HG03108 (cell line): ENCODE data around the gene NDUFB6.
"Not testable (repeated sequence)": the region's sequence is repeated elsewhere in the genome, so short reads cannot be mapped to it uniquely, and the experiment has no call there.

Experiments
- ATAC-seq: cut with Tn5 transposase; IDR thresholded peaks from one replicate; pipeline ENCODE4 v1.9.1; 2021; ENCODE audit warnings: moderate library complexity; ENCODE audit not compliant: unreplicated experiment

The NDUFB6 gene

GRCh38 chr9:32572900-32573523 lies at the start of gene NDUFB6:
TSS of gene NDUFB6 (minus strand) at chr9:32573159. CDS start at chr9:32573060, 99 bp downstream.
- ATAC-seq: peak; percentile 82

GRCh38 chr9:32618261-32618660 lies 45.3 kb upstream of the NDUFB6 start:
- no peak for ATAC-seq

GRCh38 chr9:32606811-32607210 lies 33.9 kb upstream of the NDUFB6 start:
- no peak for ATAC-seq

- ATAC-seq: peak; percentile 69
Observed at GRCh38 chr9:32603914-32604852, 31.2 kb upstream of the NDUFB6 start.

GRCh38 chr9:32599021-32599420 lies 26.1 kb upstream of the NDUFB6 start:
- ATAC-seq: not testable (repeated sequence)

GRCh38 chr9:32596936-32597335 lies 24.0 kb upstream of the NDUFB6 start:
- ATAC-seq: no peak

- no peak for ATAC-seq
Observed at GRCh38 chr9:32596096-32596865, 23.3 kb upstream of the NDUFB6 start.

- no peak for ATAC-seq
Observed at GRCh38 chr9:32590898-32591297, 17.9 kb upstream of the NDUFB6 start.

GRCh38 chr9:32590476-32590875 lies 17.5 kb upstream of the NDUFB6 start:
- ATAC-seq: no peak

GRCh38 chr9:32589083-32589723 lies 16.2 kb upstream of the NDUFB6 start:
- ATAC-seq: no peak

GRCh38 chr9:32587901-32588300 lies 14.9 kb upstream of the NDUFB6 start:
- ATAC-seq: no peak

GRCh38 chr9:32584784-32585183 lies 11.8 kb upstream of the NDUFB6 start:
- ATAC-seq: no peak

GRCh38 chr9:32581512-32582143 lies 8.7 kb upstream of the NDUFB6 start:
- ATAC-seq: no peak

- no peak for ATAC-seq
Observed at GRCh38 chr9:32580631-32581300, 7.8 kb upstream of the NDUFB6 start.

GRCh38 chr9:32579706-32580331 lies 6.9 kb upstream of the NDUFB6 start:
- peak; percentile 44 for ATAC-seq

- no peak for ATAC-seq
Observed at GRCh38 chr9:32578976-32579375, 6.0 kb upstream of the NDUFB6 start.

- ATAC-seq: no peak
Observed at GRCh38 chr9:32577316-32577715, 4.4 kb upstream of the NDUFB6 start.

- no peak for ATAC-seq
Observed at GRCh38 chr9:32574858-32575257, 1.9 kb upstream of the NDUFB6 start.

GRCh38 chr9:32573821-32574220 lies 862 bp upstream of the NDUFB6 start:
- ATAC-seq: no peak
